Measurements from ENCODE around the gene DEFB121. TPM values are rescaled to one million over a fixed set of nuclear protein-coding genes. Genes with fewer than 3 reads are reported as not detected.

The DEFB121 gene
- total and polyA plus RNA-seq, 10 of the 15 experiments (the other 5 are each of a cell fraction or from before 2014, with no cell fraction given), result not detected

- ATAC-seq (no peak), FAIRE-seq (no peak), DNase-seq (ENCODE audit: low read depth, low spot score) (no peak)
- ChIA-PET RAD21 (ENCODE audit: unreplicated experiment) (no interaction called here), CTCF (interaction anchor here (0.8 to 1.5 kb wide), 2 partner anchors 10 to 84 kb away, joined by 4 to 6 read pairs; partner anchors contain the start of gene HM13), SMC1A (ENCODE audit: uncharacterized antibody, unreplicated experiment) (interaction anchor here (1.0 kb wide), 1 partner anchor 10 kb away, joined by 3 read pairs; no protein-coding TSS in a partner anchor), POLR2A (no interaction called here)
- Histone ChIP-seq H4K20me1 (ENCODE audit: control insufficient read depth, insufficient read depth) (no peaks in the 10 kb centered on the region), H2AFZ (ENCODE audit: control insufficient read depth, low read depth, low read length) (no peak overlapping the region), H3K4me2 (ENCODE audit: control insufficient read depth, insufficient read depth) (no peak overlapping the region), H3K27me3 (replicated peaks in 1 of 2; ENCODE audit: control insufficient read depth in 2 of 2, insufficient read depth in 2 of 2, low read length in 1 of 2) (no peaks in the 10 kb centered on the region), H3K36me3 (ENCODE audit: control insufficient read depth in 2 of 2, insufficient read depth in 2 of 2, low read length in 1 of 2) (no peaks in the 10 kb centered on the region), H3K4me1 (ENCODE audit: control insufficient read depth, insufficient read depth, low read length) (no peaks in the 10 kb centered on the region), H3K4me3 (no peak overlapping the region), H3K9ac (ENCODE audit: control insufficient read depth, insufficient read depth, low read length) (no peak overlapping the region), H3K79me2 (ENCODE audit: control insufficient read depth, insufficient read depth, low read length) (no peaks in the 10 kb centered on the region), H3K9me3 (replicated peaks; ENCODE audit: control insufficient read depth, insufficient read depth, low read length) (no peaks in the 10 kb centered on the region), H3K27ac (ENCODE audit: control insufficient read depth, insufficient read depth) (no peak overlapping the region)
- intact Hi-C loops (cut with micrococcal nuclease; ENCODE audit: unreplicated experiment) (no loop called here), in situ Hi-C loops (cut with MboI) (no loop called here)
- TF ChIP-seq ZBTB4 (CRISPR knock-in tag; IDR thresholded peaks at IDR 0.05) (no peak), SREBF2 (IDR thresholded peaks at IDR 0.05; ENCODE audit: low read length) (no peak), SPI1 (IDR thresholded peaks at IDR 0.05; ENCODE audit: borderline replicate concordance, insufficient read depth, low read depth, low read length) (no peak), PAX5 (IDR thresholded peaks at IDR 0.05; ENCODE audit: borderline replicate concordance, low read depth, low read length) (no peak), FOXK2 (IDR thresholded peaks at IDR 0.05) (no peak), SMARCA5 (IDR thresholded peaks at IDR 0.05) (no peak), CREB1 (IDR thresholded peaks at IDR 0.05; ENCODE audit: low read depth) (no peak), ASH2L (IDR thresholded peaks at IDR 0.05; ENCODE audit: borderline replicate concordance, low read depth) (no peak), KAT2A (conservative IDR thresholded peaks at IDR 0.05; ENCODE audit: control insufficient read depth, low read depth, low read length) (no peak), ATF3 (IDR thresholded peaks at IDR 0.05; ENCODE audit: borderline replicate concordance, extremely low read depth, low read depth, low read length) (no peak), RBBP5 (conservative IDR thresholded peaks at IDR 0.05) (no peak), IRF4 (IDR thresholded peaks at IDR 0.05; ENCODE audit: low read depth, low read length) (no peak), PML (IDR thresholded peaks at IDR 0.05; ENCODE audit: low read length) (no peak), CREM (IDR thresholded peaks at IDR 0.05; ENCODE audit: low read depth) (no peak), E2F4 (IDR thresholded peaks at IDR 0.05; ENCODE audit: low read depth, low read length) (no peak), WRNIP1 (IDR thresholded peaks at IDR 0.05; ENCODE audit: borderline replicate concordance, low read depth, low read length) (no peak), ZNF217 (IDR thresholded peaks at IDR 0.05) (no peak)
- WGBS (ENCODE audit: insufficient coverage, insufficient replicate concordance, low lambda C conversion rate, missing lambda C conversion rate), result 31% methylated on average over 4 of the region's 4 CpGs
- BruUV-seq (replicated peaks), result no TSS peak
Observed at GRCh38 chr20:31430568-31431115, 24.6 kb upstream of the DEFB121 start.

Measured in GM12878 (cell line).